B cell (primary cell): Measurements from ENCODE around the gene GALNT18. TPM values are rescaled to one million over a fixed set of nuclear protein-coding genes. Genes with fewer than 3 reads are reported as not detected.

ENCODE experiments used
- ATAC-seq: fragments of 200-7000 bp; cut with Tn5 transposase; one replicate; pipeline ENCODE4 v1.10.0; 2021; ENCODE audit warnings: low read depth, mild to moderate bottlenecking, moderate number of reproducible peaks, moderate library complexity
- CTCF ChIA-PET: fragments of 350-600 bp; sonication (Branson Sonifier 250); formaldehyde crosslinking; loops from one replicate; lab custom pipeline; 2021; ENCODE audit warnings: antibody characterized with exemption, inconsistent platforms; lab: Charles Lee
- POLR2A ChIA-PET: fragments of 350-600 bp; sonication (Branson Sonifier 250); formaldehyde crosslinking; loops from one replicate; lab custom pipeline; 2021; ENCODE audit warnings: antibody characterized with exemption; lab: Charles Lee
- DNase-seq: peaks from one replicate; pipeline ENCODE4 v3.0.0; 2013
- H2AFZ ChIP-seq: 2 replicates; pipeline ENCODE4 v1.6.1; 2012; ENCODE audit warnings: mild to moderate bottlenecking, low read depth, low read length; ENCODE audit not compliant: insufficient read depth, poor library complexity, severe bottlenecking
- H3K27ac ChIP-seq, 2 donors: 1 replicate in 1 of 2; 2 replicates in 1 of 2; pipeline ENCODE4 v1.5.1; 2012 to 2013; ENCODE audit warnings: low read length in 2 of 2, mild to moderate bottlenecking in 2 of 2, moderate library complexity in 1 of 2
- H3K27me3 ChIP-seq, 4 experiments: fragments of 200-600 bp in 1 of 4; sonication (generic) in 1 of 4; replicated peaks in 1 of 4; 1 replicate in 2 of 4; 2 replicates in 2 of 4; pipeline versions ENCODE4 v1.6.1 to v1.7.0; 2013 to 2016; ENCODE audit warnings: low read length in 3 of 4, mild to moderate bottlenecking in 2 of 4, mixed read lengths in 1 of 4, moderate library complexity in 1 of 4; ENCODE audit not compliant: insufficient read depth in 4 of 4, control insufficient read depth in 3 of 4; ENCODE audit errors: control extremely low read depth in 1 of 4
- H3K36me3 ChIP-seq, 2 experiments: replicated peaks in 1 of 2; 1 replicate in 1 of 2; 2 replicates in 1 of 2; pipeline versions ENCODE4 v1.6.1 to v1.7.1; 2013; ENCODE audit warnings: low read length in 1 of 2; ENCODE audit not compliant: insufficient read depth in 2 of 2, control insufficient read depth in 1 of 2; ENCODE audit errors: control extremely low read depth in 1 of 2, extremely low read depth in 1 of 2
- H3K4me1 ChIP-seq, 2 donors: fragments of 200-600 bp in 1 of 2; sonication (generic) in 1 of 2; 1 replicate in 1 of 2; 2 replicates in 1 of 2; pipeline versions ENCODE4 v1.5.1 to v1.6.1; 2013 to 2017; ENCODE audit warnings: low read length in 2 of 2; ENCODE audit not compliant: control insufficient read depth in 2 of 2, insufficient read depth in 2 of 2
- H3K4me2 ChIP-seq: replicated peaks from 2 replicates; pipeline ENCODE3; 2012; ENCODE audit warnings: mild to moderate bottlenecking, low read depth, low read length; ENCODE audit not compliant: poor library complexity, severe bottlenecking
- H3K4me3 ChIP-seq, 5 experiments: fragments of 200-600 bp in 1 of 5; sonication (generic) in 1 of 5; 1 replicate in 3 of 5; 2 replicates in 2 of 5; pipeline versions ENCODE4 v1.5.1 to v1.7.0; 2011 to 2016; ENCODE audit warnings: low read length in 4 of 5, mild to moderate bottlenecking in 4 of 5, low read depth in 2 of 5, control low read depth in 1 of 5, moderate library complexity in 1 of 5; ENCODE audit not compliant: insufficient read depth in 1 of 5; ENCODE audit errors: control extremely low read depth in 1 of 5, extremely low read depth in 1 of 5
- H3K79me2 ChIP-seq: fragments of 200-600 bp; sonication (generic); one replicate; pipeline ENCODE4 v1.6.0; 2016; ENCODE audit warnings: low read length; ENCODE audit not compliant: control insufficient read depth, insufficient read depth
- H3K9ac ChIP-seq: fragments of 200-600 bp; sonication (generic); 2 replicates; pipeline ENCODE4 v1.6.1; 2017; ENCODE audit warnings: mild to moderate bottlenecking, low read length, moderate library complexity
- H3K9me3 ChIP-seq, 3 donors: one replicate each; pipeline versions ENCODE4 v1.6.1 to v1.7.1; 2013; ENCODE audit warnings: low read length in 2 of 3; ENCODE audit not compliant: control insufficient read depth in 2 of 3, insufficient read depth in 1 of 3; ENCODE audit errors: control extremely low read depth in 1 of 3
- H4K20me1 ChIP-seq: 2 replicates; pipeline ENCODE4 v1.6.0; 2012; ENCODE audit warnings: mild to moderate bottlenecking, low read length; ENCODE audit not compliant: insufficient read depth, control insufficient read depth, poor library complexity, severe bottlenecking
- H3K27ac Mint-ChIP-seq: one replicate; pipeline ENCODE4 v1.8.0; 2021; ENCODE audit warnings: mixed read lengths
- H3K27me3 Mint-ChIP-seq: one replicate; pipeline ENCODE4 v1.8.0; 2021; ENCODE audit warnings: mixed read lengths
- H3K4me1 Mint-ChIP-seq: one replicate; pipeline ENCODE4 v1.8.0; 2021; ENCODE audit warnings: mixed read lengths
- H3K4me3 Mint-ChIP-seq: one replicate; pipeline ENCODE4 v1.8.0; 2021; ENCODE audit warnings: mixed read lengths
- H3K9me3 Mint-ChIP-seq: one replicate; pipeline ENCODE4 v1.8.0; 2022; ENCODE audit warnings: mixed read lengths; ENCODE audit not compliant: insufficient read depth
- CTCF ChIP-seq: fragments of 200-600 bp; IDR thresholded peaks from one replicate; pipeline ENCODE4 v1.8.0; 2022; ENCODE audit warnings: antibody characterized with exemption, mild to moderate bottlenecking
- EZH2 ChIP-seq: IDR thresholded peaks from 2 replicates; pipeline ENCODE4 v1.6.1; 2012; ENCODE audit warnings: borderline replicate concordance, low read depth, mild to moderate bottlenecking, moderate library complexity, low read length; ENCODE audit not compliant: insufficient read depth, poor library complexity, severe bottlenecking
- WGBS: methylation state at CpG from one replicate; pipeline ENCODE4 v1.1.5; 2013; ENCODE audit warnings: missing lambda C conversion rate; ENCODE audit not compliant: insufficient coverage; 5-methylcytosine and 5-hydroxymethylcytosine counted together
- intact Hi-C: fragments of 100-400 bp; cut with micrococcal nuclease; formaldehyde crosslinking; loops from one replicate; pipeline ENCODE4 v1.10.0; 2022
- polyA plus RNA-seq: library from polyadenylated mRNA; depleted of rRNA; stranded (reverse); fragments of >200 nt; gene quantifications from 2 replicates; pipeline ENCODE4 v1.2.3, GENCODE V29; 2012
- total RNA-seq, 2 donors: library from RNA; stranded (reverse); fragments of 120-200 nt in 1 of 2; gene quantifications; 1 replicate in 1 of 2; 2 replicates in 1 of 2; pipeline versions ENCODE4 v1.2.3 to v1.2.4, GENCODE V29; 2013 to 2022

GALNT18 gene
- total and polyA plus RNA-seq, 2 donors (not counting 1 experiment from before 2014, with no cell fraction given) = not detected

- no peak overlapping the region for H3K4me3 Mint-ChIP-seq
- H3K27ac ChIP-seq = no peak overlapping the region
- no peak overlapping the region for H3K27ac Mint-ChIP-seq
- H3K4me2 ChIP-seq = no peak overlapping the region
- no peak overlapping the region for H3K9ac ChIP-seq
- H3K4me3 ChIP-seq = no peak overlapping the region
- H2AFZ ChIP-seq = no peak overlapping the region
- no peaks in the 10 kb centered on the region for H3K9me3 ChIP-seq
- TF ChIP-seq CTCF (no peak), EZH2 (no peak)
- no peaks in the 10 kb centered on the region for H3K79me2 ChIP-seq
- peaks cover 8% of the 10 kb centered on the region for H3K27me3 Mint-ChIP-seq
- 17% methylated on average over 2 of the region's 4 CpGs for WGBS
- ChIA-PET POLR2A (no interaction called here), CTCF (no interaction called here)
- H3K4me1 ChIP-seq = no peaks in the 10 kb centered on the region
- no peaks in the 10 kb centered on the region for H3K4me1 Mint-ChIP-seq
- no peaks in the 10 kb centered on the region for H3K9me3 Mint-ChIP-seq
- H3K27me3 ChIP-seq = no peaks in the 10 kb centered on the region
- no peak for ATAC-seq
- no peaks in the 10 kb centered on the region for H3K36me3 ChIP-seq
- DNase-seq = no peak
- no peaks in the 10 kb centered on the region for H4K20me1 ChIP-seq
- intact Hi-C loops = no loop called here
Observed at GRCh38 chr11:11284481-11284880, 337.3 kb downstream of the GALNT18 start.

GRCh38 chr11:11281626-11282025 is 340.2 kb downstream of the GALNT18 start:
- H3K9me3 Mint-ChIP-seq = no peaks in the 10 kb centered on the region
- Histone ChIP-seq H3K27ac (no peak overlapping the region), H3K79me2 (no peaks in the 10 kb centered on the region), H3K27me3 (no peaks in the 10 kb centered on the region), H4K20me1 (no peaks in the 10 kb centered on the region), H3K36me3 (no peaks in the 10 kb centered on the region), H2AFZ (no peak overlapping the region), H3K9ac (no peak overlapping the region), H3K4me1 (no peaks in the 10 kb centered on the region), H3K4me3 (no peak overlapping the region), H3K9me3 (no peaks in the 10 kb centered on the region), H3K4me2 (no peak overlapping the region)
- WGBS = 86% methylated on average over 5 of the region's 5 CpGs
- TF ChIP-seq EZH2 (no peak), CTCF (no peak)
- intact Hi-C loops = no loop called here
- ChIA-PET CTCF (no interaction called here), POLR2A (no interaction called here)
- H3K4me1 Mint-ChIP-seq = no peaks in the 10 kb centered on the region
- no peak overlapping the region for H3K4me3 Mint-ChIP-seq
- H3K27ac Mint-ChIP-seq = no peak overlapping the region
- no peak for DNase-seq
- peaks cover 11% of the 10 kb centered on the region for H3K27me3 Mint-ChIP-seq
- no peak for ATAC-seq
